DND-41 (cell line): ENCODE data around the gene EPB41L4B.

Source experiments
- ATAC-seq: fragments of 200-7000 bp; cut with Tn5 transposase; 3 replicates; pipeline ENCODE4 v1.9.1; 2021; ENCODE audit warnings: low read depth; ENCODE audit not compliant: insufficient read depth
- DNase-seq: peaks from one replicate; pipeline ENCODE4 v3.0.0-alpha.2; 2020
- H2AFZ ChIP-seq: 2 replicates; pipeline ENCODE4 v1.6.0; 2012; ENCODE audit warnings: low read depth, low read length
- H3K27ac ChIP-seq: 2 replicates; pipeline ENCODE4 v1.5.1; 2012; ENCODE audit warnings: low read length, inconsistent platforms
- H3K27me3 ChIP-seq: fragments of 200-600 bp; sonication (generic); 2 replicates; pipeline ENCODE4 v1.6.0; 2012; ENCODE audit warnings: low read length, mild to moderate bottlenecking, inconsistent platforms; ENCODE audit not compliant: insufficient read depth, poor library complexity
- H3K36me3 ChIP-seq: 2 replicates; pipeline ENCODE4 v1.5.1; 2012; ENCODE audit warnings: low read length, inconsistent platforms; ENCODE audit not compliant: insufficient read depth
- H3K4me1 ChIP-seq: 2 replicates; pipeline ENCODE4 v1.5.1; 2012; ENCODE audit warnings: mild to moderate bottlenecking, low read length; ENCODE audit not compliant: insufficient read depth
- H3K4me2 ChIP-seq: 2 replicates; pipeline ENCODE4 v1.6.0; 2012; ENCODE audit warnings: mild to moderate bottlenecking, moderate library complexity, low read length, inconsistent platforms; ENCODE audit not compliant: insufficient read depth
- H3K4me3 ChIP-seq, 2 experiments: fragments of 200-600 bp in 1 of 2; shearing (Covaris generic) in 1 of 2; 2 replicates each; pipeline ENCODE4 v1.5.1; 2012 to 2016; ENCODE audit warnings: inconsistent platforms in 2 of 2, low read length in 2 of 2, mild to moderate bottlenecking in 2 of 2, low read depth in 1 of 2, moderate library complexity in 1 of 2
- H3K79me2 ChIP-seq: 2 replicates; pipeline ENCODE4 v1.6.0; 2012; ENCODE audit warnings: low read length, inconsistent platforms; ENCODE audit not compliant: insufficient read depth
- H3K9ac ChIP-seq: 2 replicates; pipeline ENCODE4 v1.6.0; 2012; ENCODE audit warnings: low read depth, mild to moderate bottlenecking, inconsistent platforms, low read length, moderate library complexity
- H3K9me3 ChIP-seq: 2 replicates; pipeline ENCODE4 v1.5.1; 2012; ENCODE audit warnings: low read length, moderate library complexity, mild to moderate bottlenecking, inconsistent platforms; ENCODE audit not compliant: insufficient read depth, severe bottlenecking
- H4K20me1 ChIP-seq: 2 replicates; pipeline ENCODE4 v1.6.0; 2012; ENCODE audit warnings: low read length; ENCODE audit not compliant: insufficient read depth
- CTCF ChIP-seq: IDR thresholded peaks from 2 replicates; pipeline ENCODE4 v1.5.1; 2012; ENCODE audit warnings: borderline replicate concordance, low read length, moderate library complexity, mild to moderate bottlenecking; ENCODE audit not compliant: poor library complexity, severe bottlenecking; ENCODE audit errors: extremely low read depth
- EZH2 ChIP-seq: IDR thresholded peaks from 3 replicates; pipeline ENCODE4 v1.6.1; 2012; ENCODE audit warnings: borderline replicate concordance, low read depth, mild to moderate bottlenecking, moderate library complexity, low read length, inconsistent platforms; ENCODE audit not compliant: severe bottlenecking

The EPB41L4B gene

GRCh38 chr9:109312783-109313182 is 8.1 kb downstream of the EPB41L4B start:
- ATAC-seq = no peak
- Histone ChIP-seq H3K9ac (no peak overlapping the region), H3K4me2 (no peak overlapping the region), H3K9me3 (no peaks in the 10 kb centered on the region), H4K20me1 (no peaks in the 10 kb centered on the region), H3K36me3 (no peaks in the 10 kb centered on the region), H3K4me3 (no peak overlapping the region), H3K27me3 (peaks cover 11% of the 10 kb centered on the region), H3K79me2 (no peaks in the 10 kb centered on the region), H3K27ac (no peak overlapping the region), H2AFZ (no peak overlapping the region), H3K4me1 (no peaks in the 10 kb centered on the region)
- no peak for DNase-seq
- no peak for TF ChIP-seq CTCF
- TF ChIP-seq EZH2 = no peak

DNA sequence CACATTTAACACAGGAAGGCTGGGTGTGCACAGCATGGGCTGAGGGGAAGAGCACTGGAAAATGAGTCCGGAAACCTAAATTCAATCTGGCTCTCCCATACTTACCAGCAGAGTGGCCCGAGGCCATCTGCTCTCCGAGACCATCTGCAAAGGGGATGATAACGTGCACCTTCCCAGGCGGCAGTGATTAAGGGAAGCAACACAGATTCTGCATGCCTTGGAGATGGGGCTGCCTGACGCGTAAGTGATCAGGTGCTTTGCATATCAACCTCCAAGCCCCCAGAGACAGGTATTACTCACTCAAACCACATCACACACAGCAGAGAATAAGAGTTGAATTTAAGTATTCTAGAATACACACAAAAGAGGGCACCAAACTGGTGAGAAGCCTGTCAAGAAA is 9.1 kb downstream of the EPB41L4B start:
- Histone ChIP-seq H3K9ac (no peak overlapping the region), H3K9me3 (no peaks in the 10 kb centered on the region), H3K4me2 (no peak overlapping the region), H3K27me3 (peaks cover 18% of the 10 kb centered on the region), H3K4me1 (no peaks in the 10 kb centered on the region), H3K4me3 (no peak overlapping the region), H3K79me2 (no peaks in the 10 kb centered on the region), H3K27ac (no peak overlapping the region), H2AFZ (no peak overlapping the region), H4K20me1 (no peaks in the 10 kb centered on the region), H3K36me3 (no peaks in the 10 kb centered on the region)
- DNase-seq (no peak), ATAC-seq (no peak)
- TF ChIP-seq CTCF = no peak

- H3K4me1 ChIP-seq = no peaks in the 10 kb centered on the region
- no peaks in the 10 kb centered on the region for H3K36me3 ChIP-seq
- no peak overlapping the region for H2AFZ ChIP-seq
- no peaks in the 10 kb centered on the region for H4K20me1 ChIP-seq
- H3K9me3 ChIP-seq = no peaks in the 10 kb centered on the region
- H3K27ac ChIP-seq = no peak overlapping the region
- H3K27me3 ChIP-seq = peaks cover 18% of the 10 kb centered on the region
- TF ChIP-seq CTCF (no peak), EZH2 (no peak)
- no peak for ATAC-seq
- DNase-seq = no peak
- no peak overlapping the region for H3K4me3 ChIP-seq
- H3K9ac ChIP-seq = no peak overlapping the region
- H3K4me2 ChIP-seq = no peak overlapping the region
- H3K79me2 ChIP-seq = no peaks in the 10 kb centered on the region
Observed at GRCh38 chr9:109311286-109311685, 9.6 kb downstream of the EPB41L4B start.

DNA sequence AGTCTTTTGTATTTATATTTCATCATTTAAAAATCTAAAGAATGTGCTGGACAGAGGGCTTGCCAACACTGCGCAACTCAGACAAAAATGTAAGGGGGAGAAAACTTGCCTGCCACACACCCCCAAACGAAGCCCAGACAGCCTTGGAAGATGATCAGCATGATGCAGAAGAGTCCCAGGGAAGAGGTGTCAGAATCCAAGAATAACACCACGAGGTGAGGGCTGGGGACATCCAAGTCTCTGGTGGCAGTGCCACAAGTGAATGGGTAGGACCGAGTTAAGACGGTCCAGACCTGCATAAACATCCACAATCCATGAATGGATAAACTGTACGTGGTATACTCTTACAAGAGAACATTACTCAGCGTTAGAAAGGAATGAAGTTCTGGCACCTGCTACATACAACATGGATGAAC is 10.4 kb downstream of the EPB41L4B start:
- Histone ChIP-seq H3K4me1 (no peaks in the 10 kb centered on the region), H3K9ac (no peak overlapping the region), H3K4me3 (no peak overlapping the region), H3K79me2 (no peaks in the 10 kb centered on the region), H2AFZ (no peak overlapping the region), H3K4me2 (no peak overlapping the region), H3K27me3 (peaks cover 18% of the 10 kb centered on the region), H3K27ac (no peak overlapping the region), H4K20me1 (no peaks in the 10 kb centered on the region), H3K36me3 (no peaks in the 10 kb centered on the region), H3K9me3 (no peaks in the 10 kb centered on the region)
- ATAC-seq = no peak
- no peak for DNase-seq
- TF ChIP-seq EZH2 = no peak
- no peak for TF ChIP-seq CTCF
